Activated T-cell treated with anti-CD3 and anti-CD28 coated beads, Interleukin-2, amount 50 U/mL, for 4 hours (primary cell): ENCODE results near the gene GPR78. TPM values are rescaled to one million over a fixed set of nuclear protein-coding genes. Genes with fewer than 3 reads are reported as not detected.

Experiments used
- ATAC-seq, 2 donors: fragments of 200-7000 bp; cut with Tn5 transposase; one replicate each; pipeline ENCODE4 v1.10.0; 2021
- DNase-seq: peaks from one replicate; pipeline ENCODE4 v3.0.0-alpha.2; 2020
- H3K27me3 Mint-ChIP-seq: one replicate; pipeline ENCODE4 v1.8.0; 2021; ENCODE audit warnings: low read depth, mixed read lengths
- H3K36me3 Mint-ChIP-seq: one replicate; pipeline ENCODE4 v1.8.0; 2022; ENCODE audit warnings: mixed read lengths; ENCODE audit not compliant: insufficient read depth
- H3K4me1 Mint-ChIP-seq: one replicate; pipeline ENCODE4 v1.8.0; 2021; ENCODE audit warnings: low read depth, mixed read lengths
- H3K4me3 Mint-ChIP-seq: one replicate; pipeline ENCODE4 v1.8.0; 2021; ENCODE audit warnings: mild to moderate bottlenecking, moderate library complexity, mixed read lengths
- H3K9me3 Mint-ChIP-seq: one replicate; pipeline ENCODE4 v1.8.0; 2021; ENCODE audit warnings: mixed read lengths
- total RNA-seq, 3 donors: library from RNA; stranded (reverse); gene quantifications; one replicate each; pipeline ENCODE4 v1.2.1, GENCODE V29; 2021

GPR78 gene
- total RNA-seq, 3 donors from 2014 or later: not detected

DNA sequence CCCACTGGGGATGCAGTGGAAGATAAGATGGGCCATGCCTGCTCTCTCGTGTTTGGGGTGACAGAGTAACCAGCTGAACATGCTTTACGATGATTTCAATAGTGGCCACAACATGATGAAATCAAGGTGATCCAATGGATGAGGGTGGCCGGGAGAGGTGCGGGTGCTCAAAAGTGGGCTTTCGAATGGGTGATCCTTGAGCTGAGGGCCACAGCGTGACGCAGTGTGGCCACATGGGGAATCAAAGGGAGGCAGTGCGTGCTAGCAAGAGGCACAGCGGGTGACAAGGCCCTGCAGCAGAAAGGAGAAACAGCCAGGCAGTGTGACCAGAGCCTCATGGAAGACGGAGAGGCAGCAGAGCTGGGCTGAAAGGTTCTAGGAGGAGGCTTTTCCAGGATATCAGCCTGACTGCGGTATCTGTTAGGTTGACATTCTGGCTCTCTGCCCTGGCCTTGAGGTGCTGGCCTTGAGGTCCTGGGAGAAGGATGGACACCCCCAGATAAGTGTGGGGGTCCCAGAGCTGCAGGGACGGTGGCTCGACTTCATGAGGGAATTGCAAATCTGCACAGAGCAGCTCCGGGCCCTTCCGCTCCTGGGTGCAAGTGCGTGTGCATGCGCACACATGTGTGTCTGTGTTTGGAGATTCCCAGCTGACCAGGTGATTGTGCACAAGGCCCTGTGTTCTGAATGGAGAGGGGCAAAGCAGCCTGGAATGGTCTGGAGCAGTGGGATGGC, 38.0 kb upstream of the GPR78 start:
- Mint-ChIP-seq H3K4me3 (no peak overlapping the region), H3K9me3 (no peaks in the 10 kb centered on the region), H3K36me3 (no peaks in the 10 kb centered on the region), H3K4me1 (peaks cover 9% of the 10 kb centered on the region), H3K27me3 (peaks cover 4% of the 10 kb centered on the region)
- ATAC-seq (no peak), DNase-seq (no peak)

DNA sequence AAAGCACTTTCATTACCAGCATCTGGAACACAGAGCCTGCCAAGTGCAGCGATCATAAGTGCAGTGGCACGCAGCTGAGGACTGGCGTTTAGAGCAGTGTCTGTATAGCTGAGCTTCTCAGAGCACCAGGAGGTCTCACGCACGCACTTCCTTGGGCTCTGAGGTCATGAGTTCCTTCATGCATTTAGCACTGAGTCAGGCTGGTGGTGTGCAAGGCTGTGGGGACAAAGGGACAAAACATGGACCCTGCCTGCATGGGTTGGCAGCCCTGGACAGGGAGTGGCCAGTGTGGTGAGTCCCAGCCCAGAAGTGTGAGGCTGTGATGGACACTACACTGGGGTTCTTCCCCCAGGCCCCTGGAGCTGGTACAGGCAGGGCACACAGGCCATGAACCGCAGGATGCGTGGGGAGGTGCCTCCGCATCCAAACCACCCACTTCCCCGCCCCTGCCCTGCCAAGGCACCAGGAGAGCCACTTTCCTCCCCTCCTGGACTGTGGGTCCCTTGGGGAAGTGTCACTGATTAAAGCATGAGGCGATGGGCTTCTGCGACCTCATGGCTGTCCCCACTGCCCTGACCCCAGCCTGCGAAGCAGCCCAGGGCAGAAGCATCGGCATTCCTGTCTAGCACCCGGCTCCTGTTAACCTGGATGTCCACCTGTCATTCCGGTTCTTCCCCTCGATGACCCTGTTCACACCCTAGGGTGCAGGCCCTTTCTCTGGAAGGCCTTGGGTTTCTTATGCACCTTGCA, 37.2 kb upstream of the GPR78 start:
- peaks cover 4% of the 10 kb centered on the region for H3K27me3 Mint-ChIP-seq
- no peaks in the 10 kb centered on the region for H3K36me3 Mint-ChIP-seq
- DNase-seq: no peak
- H3K4me1 Mint-ChIP-seq: peaks cover 9% of the 10 kb centered on the region
- no peaks in the 10 kb centered on the region for H3K9me3 Mint-ChIP-seq
- H3K4me3 Mint-ChIP-seq: no peak overlapping the region
- no peak for ATAC-seq

DNA sequence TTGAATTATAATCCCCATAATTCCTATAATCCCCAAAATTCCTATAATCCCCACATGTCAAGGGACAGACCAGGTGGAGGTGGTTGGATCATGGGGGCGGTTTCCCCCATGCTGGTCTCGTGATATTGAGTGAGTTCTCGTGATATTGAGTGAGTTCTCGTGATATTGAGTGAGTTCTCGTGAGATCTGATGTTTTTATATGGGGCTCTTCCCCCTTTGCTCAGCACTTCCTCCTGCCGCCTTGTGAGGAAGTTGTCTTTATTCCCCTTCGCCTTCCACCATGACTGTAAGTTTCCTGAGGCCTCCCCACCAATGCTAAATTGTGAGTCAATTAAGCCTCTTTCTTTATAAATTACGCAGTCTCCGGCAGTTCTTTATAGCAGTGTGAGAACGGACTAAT, 36.6 kb upstream of the GPR78 start:
- Mint-ChIP-seq H3K4me3 (no peak overlapping the region), H3K27me3 (peaks cover 4% of the 10 kb centered on the region), H3K9me3 (no peaks in the 10 kb centered on the region), H3K4me1 (peaks cover 9% of the 10 kb centered on the region), H3K36me3 (no peaks in the 10 kb centered on the region)
- ATAC-seq: no peak
- no peak for DNase-seq

DNA sequence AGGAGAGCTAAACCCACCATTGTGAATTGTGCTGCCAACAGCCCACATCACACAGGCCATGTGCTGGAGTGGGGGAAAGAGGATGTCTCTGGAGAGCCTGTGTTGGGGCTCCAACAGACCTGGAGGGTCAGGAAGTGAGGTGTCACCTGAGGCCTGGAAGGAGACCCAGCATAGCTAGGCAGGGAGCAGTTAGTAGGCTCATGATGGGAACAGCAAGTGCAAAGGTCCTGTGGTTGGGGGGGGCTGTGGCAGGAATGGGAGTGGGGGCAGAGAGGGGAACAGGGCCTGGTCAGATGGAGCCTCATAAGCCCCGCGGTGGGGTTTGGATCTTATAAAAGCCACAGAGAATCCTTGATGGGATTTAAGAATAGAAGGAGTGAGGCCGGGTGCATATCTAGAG, 35.9 kb upstream of the GPR78 start:
- no peaks in the 10 kb centered on the region for H3K36me3 Mint-ChIP-seq
- no peaks in the 10 kb centered on the region for H3K9me3 Mint-ChIP-seq
- DNase-seq: no peak
- no peak for ATAC-seq
- no peak overlapping the region for H3K4me3 Mint-ChIP-seq
- peaks cover 9% of the 10 kb centered on the region for H3K4me1 Mint-ChIP-seq
- H3K27me3 Mint-ChIP-seq: peaks cover 4% of the 10 kb centered on the region

DNA sequence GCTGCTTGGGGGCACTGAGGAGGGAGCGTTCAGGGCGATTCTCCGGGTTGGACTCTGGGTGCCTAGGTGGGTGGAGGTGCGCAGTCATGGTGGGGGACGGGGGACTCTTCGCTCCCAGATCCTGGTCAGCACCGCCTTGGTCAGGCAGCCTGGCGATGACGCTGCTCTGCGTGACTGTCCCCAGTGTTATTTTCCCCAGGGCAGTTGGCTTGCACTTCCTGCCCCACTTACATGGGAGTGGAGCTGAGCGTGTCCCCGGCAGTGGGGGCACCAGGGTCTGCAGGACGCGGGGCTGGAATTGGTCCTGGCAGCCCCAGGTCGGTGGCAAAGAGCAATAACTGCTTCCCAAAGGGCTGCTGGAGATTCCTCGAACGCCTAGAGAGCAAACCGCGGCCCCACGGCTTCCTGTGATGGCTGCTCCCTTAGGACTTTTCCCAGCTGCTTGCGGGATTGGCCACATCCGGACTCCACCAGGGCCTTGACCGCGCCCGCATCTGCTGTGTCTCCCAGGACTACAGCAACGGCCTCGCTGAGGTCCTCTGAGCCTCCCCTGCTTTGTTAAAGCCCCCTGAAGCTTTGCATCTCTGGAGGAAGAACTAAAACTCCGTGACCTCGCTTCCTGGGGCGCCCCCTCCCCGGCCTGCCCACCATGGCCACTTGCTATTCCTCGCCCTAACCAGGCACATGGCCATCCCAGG, 35.3 kb upstream of the GPR78 start:
- Mint-ChIP-seq H3K4me1 (peaks cover 5% of the 10 kb centered on the region), H3K4me3 (no peak overlapping the region), H3K36me3 (no peaks in the 10 kb centered on the region), H3K27me3 (peaks cover 4% of the 10 kb centered on the region), H3K9me3 (no peaks in the 10 kb centered on the region)
- DNase-seq (no peak), ATAC-seq (no peak)

DNA sequence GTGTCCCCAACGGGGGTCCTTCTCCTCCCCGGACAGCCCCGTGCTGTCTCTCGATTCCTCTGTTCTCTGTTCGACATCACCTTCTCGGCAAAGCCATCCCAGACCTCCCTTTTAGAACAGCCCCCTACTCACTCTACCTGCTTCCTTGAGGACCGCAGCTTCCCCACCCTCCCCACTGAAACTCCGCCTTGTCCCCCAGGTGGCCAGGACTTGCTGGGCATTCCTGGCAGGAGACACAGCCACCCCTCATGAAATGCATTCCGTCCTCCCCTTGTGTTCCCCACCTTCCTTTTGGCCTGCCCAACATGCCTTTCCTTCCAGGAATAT, 34.8 kb upstream of the GPR78 start:
- peaks cover 4% of the 10 kb centered on the region for H3K27me3 Mint-ChIP-seq
- no peaks in the 10 kb centered on the region for H3K4me1 Mint-ChIP-seq
- no peaks in the 10 kb centered on the region for H3K9me3 Mint-ChIP-seq
- DNase-seq (no peak), ATAC-seq (no peak)
- H3K4me3 Mint-ChIP-seq: no peak overlapping the region
- no peaks in the 10 kb centered on the region for H3K36me3 Mint-ChIP-seq

DNA sequence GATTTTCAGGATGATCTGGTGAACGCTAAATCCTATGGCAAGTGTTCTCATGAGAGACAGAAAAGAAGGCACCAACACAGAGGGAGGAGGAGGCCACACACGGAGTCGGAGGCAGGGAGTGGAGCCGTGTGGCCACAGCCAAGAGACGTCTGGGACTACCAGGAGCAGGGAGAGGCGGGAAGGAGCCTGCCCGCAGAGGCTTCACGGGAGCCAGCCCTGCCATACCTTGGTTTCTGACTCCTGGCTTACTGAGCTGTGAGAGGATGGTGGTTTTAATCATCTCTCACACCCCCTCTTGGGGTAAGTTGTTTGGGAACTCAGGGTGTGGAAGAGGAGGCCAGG, 33.5 kb upstream of the GPR78 start:
- no peaks in the 10 kb centered on the region for H3K4me1 Mint-ChIP-seq

DNA sequence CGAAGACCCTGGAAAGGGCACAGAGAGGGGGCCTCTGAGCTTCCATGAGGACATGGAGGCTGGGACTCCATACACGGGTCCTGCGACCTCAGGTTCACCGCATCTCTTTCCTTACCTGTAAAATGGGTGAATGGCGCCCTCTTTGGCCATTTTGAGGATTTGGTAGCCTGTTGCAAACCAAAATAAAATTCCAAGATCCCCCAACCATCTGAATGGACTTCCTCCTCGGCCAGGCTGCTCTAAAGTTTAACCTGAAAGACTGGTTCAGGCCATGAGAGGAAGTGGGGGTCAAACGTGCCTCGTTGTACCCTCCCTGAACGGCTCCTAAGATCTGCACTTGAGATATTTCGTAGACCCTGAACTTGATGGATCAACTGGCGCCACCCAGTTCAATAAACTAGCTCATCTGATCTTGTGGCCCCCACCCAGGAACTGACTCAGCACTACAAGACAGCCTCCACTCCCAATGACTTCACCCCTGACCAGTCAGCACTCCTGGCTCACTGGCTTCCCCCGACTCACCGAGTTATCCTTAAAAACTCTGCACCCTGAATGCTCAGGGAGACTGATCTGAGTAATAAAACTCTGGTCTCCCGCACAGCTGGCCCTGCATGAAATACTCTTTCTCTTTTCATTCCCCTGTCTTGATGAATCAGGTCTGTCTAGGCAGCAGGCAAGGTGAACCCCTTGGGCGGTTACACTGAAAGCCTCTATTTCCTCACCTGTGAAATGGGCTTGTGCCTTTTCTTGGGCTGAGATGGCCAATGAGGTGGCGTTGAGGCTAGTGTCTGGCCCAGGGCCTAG, 32.9 kb upstream of the GPR78 start:
- ATAC-seq: no peak
- DNase-seq: no peak
- peaks cover 4% of the 10 kb centered on the region for H3K27me3 Mint-ChIP-seq
- H3K4me3 Mint-ChIP-seq: no peak overlapping the region
- no peaks in the 10 kb centered on the region for H3K36me3 Mint-ChIP-seq
- H3K4me1 Mint-ChIP-seq: no peaks in the 10 kb centered on the region
- no peaks in the 10 kb centered on the region for H3K9me3 Mint-ChIP-seq

More for the DNA sequence above, 33.5 kb upstream of the GPR78 start:
- no peaks in the 10 kb centered on the region for H3K36me3 Mint-ChIP-seq
- H3K4me3 Mint-ChIP-seq: no peak overlapping the region
- peaks cover 4% of the 10 kb centered on the region for H3K27me3 Mint-ChIP-seq
- H3K9me3 Mint-ChIP-seq: no peaks in the 10 kb centered on the region
- no peak for ATAC-seq
- no peak for DNase-seq

DNA sequence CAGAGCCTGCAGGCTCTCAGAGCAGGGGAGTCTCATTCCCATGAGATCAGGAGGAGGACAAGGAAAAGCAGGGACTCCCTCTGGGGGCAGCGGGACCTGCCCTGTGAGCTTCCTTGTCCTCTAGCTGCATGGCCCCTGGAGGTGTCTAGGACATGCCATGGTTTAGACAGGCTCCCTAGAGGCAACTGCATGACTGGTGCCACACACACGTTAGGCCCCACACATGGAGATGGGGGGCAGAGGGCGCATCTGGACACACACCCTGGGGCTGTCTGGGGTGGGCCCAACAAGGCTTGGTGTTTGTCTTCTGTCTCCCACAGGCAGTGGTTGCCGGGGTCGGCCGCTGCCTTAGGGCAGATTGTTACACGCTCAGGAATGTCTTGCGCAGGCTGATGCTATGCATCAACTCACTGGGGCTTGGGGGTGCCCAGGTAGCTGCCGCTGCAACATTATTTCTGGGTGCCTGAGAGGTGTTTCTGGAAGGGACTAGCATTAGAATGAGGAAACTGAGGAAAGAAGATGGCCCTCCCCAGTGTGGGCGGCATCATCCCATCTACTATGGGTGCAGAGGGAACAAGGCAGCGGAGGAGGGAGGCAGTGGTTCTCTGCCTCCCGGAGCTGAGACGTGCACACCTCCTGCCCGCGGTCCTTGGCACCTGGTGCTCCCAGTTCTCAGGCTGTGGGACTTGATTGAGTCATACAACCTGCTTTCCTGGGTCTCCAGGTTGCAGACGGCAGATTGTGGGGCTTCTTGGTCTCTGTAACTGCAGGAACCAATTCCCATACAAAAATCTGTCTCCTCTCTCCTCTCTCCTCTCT, 32.1 kb upstream of the GPR78 start:
- no peak for ATAC-seq
- Mint-ChIP-seq H3K4me3 (no peak overlapping the region), H3K36me3 (no peaks in the 10 kb centered on the region), H3K4me1 (no peaks in the 10 kb centered on the region), H3K27me3 (peaks cover 4% of the 10 kb centered on the region), H3K9me3 (no peaks in the 10 kb centered on the region)
- no peak for DNase-seq

DNA sequence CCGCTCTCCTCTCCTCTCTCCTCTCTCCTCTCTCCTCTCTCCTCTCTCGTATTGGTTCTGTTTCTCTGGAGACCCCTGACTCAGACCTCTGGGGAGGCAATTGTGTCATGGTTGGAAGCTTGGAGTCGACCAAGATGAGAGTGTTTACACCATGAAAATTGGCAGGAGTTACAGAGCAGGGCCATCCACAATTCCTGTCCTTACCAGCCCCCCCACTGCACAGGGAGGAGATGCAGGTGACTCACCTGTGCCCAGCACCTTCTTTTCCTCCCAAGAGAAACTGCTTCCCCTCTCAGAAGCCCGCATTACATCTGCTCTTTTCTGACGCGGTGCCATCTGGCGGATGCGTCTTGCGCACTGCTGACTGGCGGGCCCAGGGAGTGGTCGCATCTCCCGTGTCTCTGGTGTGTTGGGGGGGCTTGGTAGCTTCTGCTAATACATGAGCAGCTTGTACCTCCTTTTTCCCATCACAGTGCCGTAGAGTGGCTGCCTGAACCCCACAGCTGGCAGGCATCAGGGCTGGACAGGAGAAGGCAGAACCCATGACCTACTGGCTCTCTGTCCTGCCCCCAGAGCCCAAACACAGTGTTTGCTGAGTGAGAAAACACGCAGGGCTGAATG, 31.4 kb upstream of the GPR78 start:
- H3K4me3 Mint-ChIP-seq: no peak overlapping the region
- no peaks in the 10 kb centered on the region for H3K36me3 Mint-ChIP-seq
- no peaks in the 10 kb centered on the region for H3K4me1 Mint-ChIP-seq
- DNase-seq: no peak
- ATAC-seq: no peak
- no peaks in the 10 kb centered on the region for H3K9me3 Mint-ChIP-seq
- peaks cover 4% of the 10 kb centered on the region for H3K27me3 Mint-ChIP-seq

DNA sequence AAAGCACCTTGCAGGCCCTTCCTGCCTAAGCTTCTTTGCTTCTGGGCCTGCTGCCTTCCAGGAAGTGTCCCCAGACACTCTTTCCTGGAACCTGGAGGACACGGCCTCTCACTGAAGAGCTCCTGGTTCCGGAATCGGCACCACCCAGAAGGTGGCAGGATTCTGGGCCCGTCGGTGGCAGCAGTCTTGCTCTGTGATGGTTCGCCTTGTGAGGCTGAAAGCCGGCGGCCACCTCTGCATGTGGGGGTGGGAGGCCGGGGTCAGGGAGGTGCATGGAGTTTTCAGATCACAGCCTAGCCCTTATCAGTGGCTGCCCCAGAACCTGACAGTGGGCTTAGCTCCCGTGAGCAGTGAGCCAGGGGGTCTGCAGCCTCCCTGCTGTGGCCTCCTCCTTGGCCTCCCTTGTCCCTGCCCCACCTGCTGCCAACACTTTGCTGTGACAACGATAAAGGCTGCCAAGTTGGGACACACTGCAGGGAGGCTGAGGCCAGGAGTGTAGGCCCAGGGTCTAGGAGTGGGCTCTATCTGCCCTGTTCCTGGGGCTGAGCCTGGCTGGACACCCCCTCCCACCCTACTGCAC, 30.8 kb upstream of the GPR78 start:
- Mint-ChIP-seq H3K36me3 (no peaks in the 10 kb centered on the region), H3K4me3 (no peak overlapping the region), H3K9me3 (no peaks in the 10 kb centered on the region), H3K4me1 (no peaks in the 10 kb centered on the region), H3K27me3 (peaks cover 4% of the 10 kb centered on the region)
- ATAC-seq (no peak), DNase-seq (no peak)

DNA sequence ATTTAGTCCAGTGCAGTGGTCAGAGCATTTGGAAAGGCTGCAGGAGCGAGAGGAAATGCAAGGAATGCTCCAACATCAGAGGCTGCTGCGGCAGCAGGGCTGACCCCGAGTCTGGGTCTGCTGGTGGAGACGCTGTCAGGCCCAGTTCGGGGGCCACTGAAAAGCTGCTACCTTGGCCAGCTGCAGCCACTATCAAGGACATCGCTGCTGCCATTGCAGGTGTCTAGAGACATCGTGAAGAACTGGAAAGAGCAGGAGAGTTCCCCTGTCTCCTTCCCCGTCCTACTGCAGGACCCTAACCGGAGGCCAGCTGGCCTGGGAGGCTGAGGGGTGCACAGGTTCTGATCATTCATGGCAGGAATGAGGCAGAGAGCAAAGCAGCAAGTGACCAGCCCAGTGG, 29.5 kb upstream of the GPR78 start:
- no peaks in the 10 kb centered on the region for H3K27me3 Mint-ChIP-seq
- no peaks in the 10 kb centered on the region for H3K36me3 Mint-ChIP-seq
- ATAC-seq: no peak
- H3K9me3 Mint-ChIP-seq: no peaks in the 10 kb centered on the region
- H3K4me1 Mint-ChIP-seq: no peaks in the 10 kb centered on the region
- H3K4me3 Mint-ChIP-seq: no peak overlapping the region
- no peak for DNase-seq

DNA sequence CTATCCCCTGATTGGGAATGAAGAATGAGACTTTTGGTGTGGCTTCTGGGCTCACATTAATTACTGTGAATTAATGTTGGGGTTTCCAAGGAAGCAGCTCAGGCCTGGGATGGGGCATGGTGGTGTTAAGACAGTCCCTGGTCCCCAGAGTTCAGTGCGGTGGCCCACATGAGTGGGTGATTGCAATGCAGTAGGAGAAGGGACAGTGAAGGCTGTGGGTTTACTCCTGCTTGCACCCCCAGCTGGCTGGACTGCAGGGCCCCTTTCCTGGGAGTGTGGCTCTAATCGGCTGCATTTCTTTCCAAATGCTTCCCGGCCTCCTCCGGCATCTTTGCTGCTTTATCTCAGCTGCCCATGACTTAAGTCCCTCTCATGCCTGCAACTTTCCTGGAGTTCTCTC, 28.2 kb upstream of the GPR78 start:
- H3K4me1 Mint-ChIP-seq: no peaks in the 10 kb centered on the region
- H3K9me3 Mint-ChIP-seq: no peaks in the 10 kb centered on the region
- DNase-seq: no peak
- no peaks in the 10 kb centered on the region for H3K27me3 Mint-ChIP-seq
- H3K36me3 Mint-ChIP-seq: no peaks in the 10 kb centered on the region
- no peak for ATAC-seq
- no peak overlapping the region for H3K4me3 Mint-ChIP-seq
